ENCODE data around the gene WDR70. TPM values are rescaled to one million over a fixed set of nuclear protein-coding genes. Genes with fewer than 3 reads are reported as not detected.

WDR70 gene
- total RNA-seq, 4 donors from 2014 or later, result 20.0 to 60.0 (median 23.0) TPM

- no peak for DNase-seq (ENCODE audit: low spot score in 2 of 2)
- H3K36me3 ChIP-seq, result no peaks in the 10 kb centered on the region
- H3K9me3 ChIP-seq, result no peaks in the 10 kb centered on the region
- H3K4me3 ChIP-seq, result no peak overlapping the region
- WGBS, result 67% methylated on average over 5 of the region's 5 CpGs
- TF ChIP-seq POLR2A (IDR thresholded peaks at IDR 0.05) (no peak), EP300 (IDR thresholded peaks at IDR 0.05) (no peak), POLR2AphosphoS5 (IDR thresholded peaks at IDR 0.05) (no peak), CTCF (IDR thresholded peaks at IDR 0.05) (no peak)
- no peak overlapping the region for H3K27ac ChIP-seq
- H3K4me1 ChIP-seq, result peaks cover 9% of the 10 kb centered on the region
- no peaks in the 10 kb centered on the region for H3K27me3 ChIP-seq
Measured at GRCh38 chr5:37662789-37663485, 283.8 kb downstream of the WDR70 start.

DNA sequence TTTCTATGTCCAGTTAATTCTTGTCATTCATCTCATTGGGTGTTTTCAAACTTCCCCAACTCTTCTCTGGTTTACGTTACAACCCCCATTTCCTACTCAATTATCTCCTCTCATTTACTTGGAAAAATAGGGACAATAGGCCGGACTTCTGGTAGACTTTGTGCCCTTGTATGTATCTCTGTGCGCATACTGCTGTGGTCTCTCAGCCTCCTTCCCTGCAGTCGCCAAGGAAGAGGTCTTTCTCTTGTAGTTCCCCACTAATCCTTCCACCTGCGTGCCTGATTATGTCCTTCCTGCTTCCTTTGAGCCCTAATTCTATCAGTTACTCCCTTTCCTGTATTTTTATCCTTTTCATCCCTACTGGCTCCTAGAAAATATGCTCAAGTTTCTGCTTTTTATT is 284.4 kb downstream of the WDR70 start:
- no peak overlapping the region for H3K27ac ChIP-seq
- no peak for TF ChIP-seq POLR2AphosphoS5 (IDR thresholded peaks at IDR 0.05)
- no peak overlapping the region for H3K4me3 ChIP-seq
- H3K27me3 ChIP-seq, result no peaks in the 10 kb centered on the region
- WGBS, result 85% methylated on average over 5 of the region's 5 CpGs
- no peaks in the 10 kb centered on the region for H3K9me3 ChIP-seq
- DNase-seq (ENCODE audit: low spot score in 2 of 2), result no peak
- H3K4me1 ChIP-seq, result peaks cover 9% of the 10 kb centered on the region
- no peaks in the 10 kb centered on the region for H3K36me3 ChIP-seq

GRCh38 chr5:37664551-37664950 is 285.4 kb downstream of the WDR70 start:
- no peaks in the 10 kb centered on the region for H3K27me3 ChIP-seq
- 94% methylated on average over 1 of the region's 1 CpG for WGBS

DNA sequence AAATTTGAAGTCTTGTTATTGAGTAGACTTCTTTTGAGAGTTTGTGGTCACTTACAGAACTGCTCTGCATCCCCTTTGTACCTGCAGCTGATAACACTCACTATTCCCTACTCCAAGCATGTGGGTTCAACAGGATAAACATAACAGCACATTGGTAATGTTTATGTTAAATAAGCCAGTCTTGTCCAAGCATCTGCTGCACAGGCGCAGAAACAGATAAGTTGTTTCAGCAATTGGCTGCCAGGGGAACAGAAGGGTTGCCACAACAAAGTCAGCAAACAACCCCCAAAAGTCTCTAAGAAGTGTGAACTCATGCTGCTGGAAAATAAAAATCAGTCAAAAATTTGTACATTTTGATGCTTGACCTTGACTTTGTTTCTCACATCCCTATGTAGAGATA is 286.2 kb downstream of the WDR70 start:
- Histone ChIP-seq H3K36me3 (no peaks in the 10 kb centered on the region), H3K27me3 (no peaks in the 10 kb centered on the region), H3K4me3 (no peak overlapping the region), H3K27ac (no peak overlapping the region), H3K4me1 (peaks cover 9% of the 10 kb centered on the region), H3K9me3 (no peaks in the 10 kb centered on the region)
- no peak for DNase-seq (ENCODE audit: low spot score in 2 of 2)
- 61% methylated on average over 1 of the region's 1 CpG for WGBS
- TF ChIP-seq POLR2AphosphoS5 (IDR thresholded peaks at IDR 0.05) (no peak), EP300 (IDR thresholded peaks at IDR 0.05) (no peak), POLR2A (IDR thresholded peaks at IDR 0.05) (no peak), CTCF (IDR thresholded peaks at IDR 0.05) (no peak)

More at GRCh38 chr5:37664551-37664950, 285.4 kb downstream of the WDR70 start:
- no peak for TF ChIP-seq POLR2AphosphoS5 (IDR thresholded peaks at IDR 0.05)
- TF ChIP-seq CTCF (IDR thresholded peaks at IDR 0.05), result no peak
- TF ChIP-seq POLR2A (IDR thresholded peaks at IDR 0.05), result no peak
- TF ChIP-seq EP300 (IDR thresholded peaks at IDR 0.05), result no peak
- Histone ChIP-seq H3K4me3 (no peak overlapping the region), H3K27ac (no peak overlapping the region), H3K4me1 (peaks cover 9% of the 10 kb centered on the region), H3K9me3 (no peaks in the 10 kb centered on the region), H3K36me3 (no peaks in the 10 kb centered on the region)
- DNase-seq (ENCODE audit: low spot score in 2 of 2), result no peak

- no peaks in the 10 kb centered on the region for H3K27me3 ChIP-seq
- no peak for TF ChIP-seq EP300 (IDR thresholded peaks at IDR 0.05)
- TF ChIP-seq CTCF (IDR thresholded peaks at IDR 0.05), result no peak
- no peak for TF ChIP-seq POLR2AphosphoS5 (IDR thresholded peaks at IDR 0.05)
- no peak for TF ChIP-seq POLR2A (IDR thresholded peaks at IDR 0.05)
- H3K27ac ChIP-seq, result no peak overlapping the region
- no peak overlapping the region for H3K4me3 ChIP-seq
- no peaks in the 10 kb centered on the region for H3K36me3 ChIP-seq
- no peaks in the 10 kb centered on the region for H3K9me3 ChIP-seq
- no peak for DNase-seq (ENCODE audit: low spot score in 2 of 2)
- 60% methylated on average over 12 of the region's 12 CpGs for WGBS
- H3K4me1 ChIP-seq, result peaks cover 9% of the 10 kb centered on the region
Measured at GRCh38 chr5:37665889-37666288, 286.8 kb downstream of the WDR70 start.

DNA sequence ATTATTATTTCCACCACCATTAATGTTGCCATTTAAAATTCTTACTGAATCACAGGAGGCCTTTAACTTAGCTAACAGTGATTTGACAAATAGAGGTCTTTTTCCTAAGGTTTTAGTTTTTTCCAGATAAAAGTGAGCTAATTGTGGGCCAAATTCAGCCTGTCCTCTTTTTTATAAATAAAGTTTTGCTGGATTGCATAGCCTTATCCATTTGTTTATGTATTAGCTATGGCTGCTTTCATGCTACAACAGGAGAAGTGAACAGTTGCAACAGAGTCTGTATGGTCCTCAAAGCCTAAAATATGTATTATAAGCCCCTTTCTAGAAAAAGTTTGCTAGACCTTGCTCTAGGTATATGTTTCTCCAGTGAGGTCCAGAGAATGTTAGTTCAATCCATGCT is 288.3 kb downstream of the WDR70 start:
- Histone ChIP-seq H3K27me3 (no peaks in the 10 kb centered on the region), H3K4me3 (no peak overlapping the region), H3K27ac (no peak overlapping the region), H3K36me3 (no peaks in the 10 kb centered on the region), H3K9me3 (no peaks in the 10 kb centered on the region), H3K4me1 (no peaks in the 10 kb centered on the region)
- TF ChIP-seq CTCF (IDR thresholded peaks at IDR 0.05) (no peak), POLR2A (IDR thresholded peaks at IDR 0.05) (no peak), POLR2AphosphoS5 (IDR thresholded peaks at IDR 0.05) (no peak), EP300 (IDR thresholded peaks at IDR 0.05) (no peak)
- DNase-seq (ENCODE audit: low spot score in 2 of 2), result no peak

All from suprapubic skin (tissue), 4 donors.